ENCODE results near the gene GGTLC2.
"Not testable (repeated sequence)": the region's sequence is repeated elsewhere in the genome, so short reads cannot be mapped to it uniquely, and the experiment has no call there.

Gene GGTLC2

GRCh38 chr22:22644314-22644713 lies at the start of gene GGTLC2:
Gene GGTLC2, plus strand, starts transcription at chr22:22644614. Its CDS starts 1,732 bp downstream, at chr22:22646346.
- DNase-seq (ENCODE audit: low read depth in 2 of 2), result not testable (repeated sequence)

- no peak for DNase-seq (ENCODE audit: low read depth in 2 of 2)
Observed at GRCh38 chr22:22595001-22595835, 49.2 kb upstream of the GGTLC2 start.

GRCh38 chr22:22598144-22598543 lies 46.3 kb upstream of the GGTLC2 start:
- no peak for DNase-seq (ENCODE audit: low read depth in 2 of 2)

- no peak for DNase-seq (ENCODE audit: low read depth in 2 of 2)
Observed at GRCh38 chr22:22599248-22599647, 45.2 kb upstream of the GGTLC2 start.

- no peak for DNase-seq (ENCODE audit: low read depth in 2 of 2)
Observed at GRCh38 chr22:22600531-22601261, 43.7 kb upstream of the GGTLC2 start.

- no peak for DNase-seq (ENCODE audit: low read depth in 2 of 2)
Observed at GRCh38 chr22:22603470-22603947, 40.9 kb upstream of the GGTLC2 start.

- no peak for DNase-seq (ENCODE audit: low read depth in 2 of 2)
Observed at GRCh38 chr22:22604326-22605073, 39.9 kb upstream of the GGTLC2 start.

- DNase-seq (ENCODE audit: low read depth in 2 of 2), result no peak
Observed at GRCh38 chr22:22605074-22605404, 39.4 kb upstream of the GGTLC2 start.

- not testable (repeated sequence) for DNase-seq (ENCODE audit: low read depth in 2 of 2)
Observed at GRCh38 chr22:22608022-22608421, 36.4 kb upstream of the GGTLC2 start.

GRCh38 chr22:22609291-22609690 lies 35.1 kb upstream of the GGTLC2 start:
- no peak for DNase-seq (ENCODE audit: low read depth in 2 of 2)

GRCh38 chr22:22612516-22612915 lies 31.9 kb upstream of the GGTLC2 start:
- no peak for DNase-seq (ENCODE audit: low read depth in 2 of 2)

GRCh38 chr22:22614065-22614464 lies 30.3 kb upstream of the GGTLC2 start:
- no peak for DNase-seq (ENCODE audit: low read depth in 2 of 2)

GRCh38 chr22:22616636-22617035 lies 27.8 kb upstream of the GGTLC2 start:
- no peak for DNase-seq (ENCODE audit: low read depth in 2 of 2)

GRCh38 chr22:22618448-22618847 lies 26.0 kb upstream of the GGTLC2 start:
- DNase-seq (ENCODE audit: low read depth in 2 of 2), result no peak

- DNase-seq (ENCODE audit: low read depth in 2 of 2), result no peak
Observed at GRCh38 chr22:22618923-22619322, 25.5 kb upstream of the GGTLC2 start.

- DNase-seq (ENCODE audit: low read depth in 2 of 2), result no peak
Observed at GRCh38 chr22:22619765-22620414, 24.5 kb upstream of the GGTLC2 start.

- not testable (repeated sequence) for DNase-seq (ENCODE audit: low read depth in 2 of 2)
Observed at GRCh38 chr22:22628546-22629495, 15.6 kb upstream of the GGTLC2 start.

- DNase-seq (ENCODE audit: low read depth in 2 of 2), result not testable (repeated sequence)
Observed at GRCh38 chr22:22631223-22631652, 13.2 kb upstream of the GGTLC2 start.

- not testable (repeated sequence) for DNase-seq (ENCODE audit: low read depth in 2 of 2)
Observed at GRCh38 chr22:22632226-22632625, 12.2 kb upstream of the GGTLC2 start.

GRCh38 chr22:22633533-22633932 lies 10.9 kb upstream of the GGTLC2 start:
- not testable (repeated sequence) for DNase-seq (ENCODE audit: low read depth in 2 of 2)

All from fibroblast of skin of left quadriceps (primary cell).